Activated T-helper 17 cell treated with anti-CD3 and anti-CD28 coated beads, Interleukin-2, amount 50 U/mL, for 72 hours (primary cell): ENCODE data around the gene CECR2. TPM values are rescaled to one million over a fixed set of nuclear protein-coding genes. Genes with fewer than 3 reads are reported as not detected.

Source experiments
- ATAC-seq: fragments of 150-1000 bp; cut with Tn5 transposase; replicated peaks from 2 replicates; pipeline ENCODE4 v1.10.0; 2021; ENCODE audit warnings: mild to moderate bottlenecking, moderate library complexity
- H3K27ac Mint-ChIP-seq: one replicate; pipeline ENCODE4 v1.8.0; 2022; ENCODE audit warnings: mixed read lengths
- H3K27me3 Mint-ChIP-seq: one replicate; pipeline ENCODE4 v1.8.0; 2022; ENCODE audit warnings: mixed read lengths
- H3K36me3 Mint-ChIP-seq: one replicate; pipeline ENCODE4 v1.8.0; 2022; ENCODE audit warnings: low read depth, mild to moderate bottlenecking, mixed read lengths
- H3K4me1 Mint-ChIP-seq: one replicate; pipeline ENCODE4 v1.8.0; 2022; ENCODE audit warnings: mixed read lengths
- H3K4me3 Mint-ChIP-seq: one replicate; pipeline ENCODE4 v1.8.0; 2022; ENCODE audit warnings: mild to moderate bottlenecking, mixed read lengths
- H3K9me3 Mint-ChIP-seq: one replicate; pipeline ENCODE4 v1.8.0; 2022; ENCODE audit warnings: mixed read lengths
- total RNA-seq, 2 donors: library from RNA; stranded (reverse); gene quantifications; one replicate each; pipeline ENCODE4 v1.2.3, GENCODE V29; 2022

CECR2 gene
- total RNA-seq: under 1 TPM; 0.06 to 0.19 TPM

DNA sequence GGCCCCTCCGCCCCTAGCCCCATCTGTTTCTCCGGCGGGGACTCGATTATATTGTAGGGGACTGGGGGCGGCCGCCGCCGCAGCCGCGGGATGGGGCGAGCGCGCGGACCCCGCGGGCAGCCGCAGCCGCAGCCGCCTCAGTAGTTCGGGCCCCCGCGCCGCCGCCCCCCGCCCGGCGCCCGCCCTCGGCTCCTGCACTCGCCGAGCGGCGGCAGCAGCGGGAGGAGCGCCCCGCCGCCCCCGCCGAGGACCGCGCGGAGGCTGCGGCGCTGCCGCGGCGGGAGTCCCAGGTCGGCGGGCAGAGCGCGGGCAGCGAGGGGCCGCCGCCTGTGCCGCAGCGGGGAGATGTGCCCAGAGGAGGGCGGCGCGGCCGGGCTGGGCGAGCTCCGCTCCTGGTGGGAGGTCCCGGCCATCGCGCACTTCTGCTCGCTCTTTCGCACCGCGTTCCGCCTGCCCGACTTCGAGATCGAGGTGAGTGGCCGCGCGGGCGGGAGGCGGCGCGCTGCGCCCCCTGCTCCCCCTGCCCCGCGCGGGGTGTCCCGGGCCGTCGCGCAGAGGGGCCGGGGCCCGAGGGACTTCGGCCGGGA, at the start of gene CECR2:
Gene CECR2, plus strand, starts transcription at position 22 of the 587 bp plus-strand sequence. Its CDS starts 324 bp downstream, at position 346.
- Mint-ChIP-seq H3K27me3 (peaks cover 56% of the 10 kb centered on the region), H3K27ac (no peak within 1 kb of the TSS), H3K4me1 (peaks cover 12% of the 10 kb centered on the region), H3K9me3 (no peaks in the 10 kb centered on the region), H3K4me3 (peak within 1 kb of the TSS; percentile 58), H3K36me3 (peaks cover 6% of the 10 kb centered on the region)
- peak; percentile 23 for ATAC-seq

DNA sequence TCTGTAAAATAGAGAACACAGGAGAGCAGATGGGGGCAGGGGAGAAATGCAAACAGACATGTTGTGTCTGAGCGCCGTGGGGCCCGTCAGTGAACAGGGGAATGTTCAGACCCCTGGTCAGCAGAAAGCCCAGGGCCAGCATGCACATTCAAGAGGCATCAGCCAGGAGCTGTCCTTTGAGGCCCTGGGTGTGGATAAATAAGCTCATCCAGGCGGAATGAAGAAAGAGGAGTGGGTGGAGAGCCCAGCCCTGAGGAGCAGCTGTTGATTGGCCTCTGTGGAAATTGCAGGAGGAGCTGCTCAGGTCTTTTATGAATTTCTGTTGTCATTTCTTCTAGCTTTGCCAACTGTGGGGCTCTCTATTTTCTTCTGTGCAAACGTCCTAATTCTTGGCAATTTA, 49.7 kb upstream of the CECR2 start:
- Mint-ChIP-seq H3K36me3 (no peaks in the 10 kb centered on the region), H3K4me3 (no peak overlapping the region), H3K4me1 (no peaks in the 10 kb centered on the region), H3K9me3 (no peaks in the 10 kb centered on the region), H3K27ac (no peak overlapping the region), H3K27me3 (no peaks in the 10 kb centered on the region)
- no peak for ATAC-seq

DNA sequence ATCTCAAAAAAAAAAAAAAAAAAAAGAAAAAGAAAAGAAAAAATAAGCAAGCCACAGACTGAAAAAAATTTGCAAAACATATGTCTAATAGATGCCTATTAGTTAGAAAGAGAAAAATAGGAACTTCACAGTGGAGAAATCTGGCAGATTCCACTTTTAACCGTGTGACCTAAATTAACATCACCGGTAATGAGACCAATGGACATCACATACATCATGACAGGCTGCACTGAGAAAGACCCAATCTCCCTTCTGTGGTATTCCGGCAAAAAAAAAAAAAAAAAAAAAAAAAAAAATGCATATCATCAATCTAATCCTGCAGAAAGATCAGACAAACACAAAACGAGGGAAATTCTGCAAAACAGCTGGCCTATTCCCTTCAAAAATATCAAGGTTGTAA, 46.7 kb upstream of the CECR2 start:
- Mint-ChIP-seq H3K4me1 (no peaks in the 10 kb centered on the region), H3K36me3 (no peaks in the 10 kb centered on the region), H3K4me3 (no peak overlapping the region), H3K27ac (no peak overlapping the region), H3K9me3 (no peaks in the 10 kb centered on the region), H3K27me3 (no peaks in the 10 kb centered on the region)
- ATAC-seq: no peak

DNA sequence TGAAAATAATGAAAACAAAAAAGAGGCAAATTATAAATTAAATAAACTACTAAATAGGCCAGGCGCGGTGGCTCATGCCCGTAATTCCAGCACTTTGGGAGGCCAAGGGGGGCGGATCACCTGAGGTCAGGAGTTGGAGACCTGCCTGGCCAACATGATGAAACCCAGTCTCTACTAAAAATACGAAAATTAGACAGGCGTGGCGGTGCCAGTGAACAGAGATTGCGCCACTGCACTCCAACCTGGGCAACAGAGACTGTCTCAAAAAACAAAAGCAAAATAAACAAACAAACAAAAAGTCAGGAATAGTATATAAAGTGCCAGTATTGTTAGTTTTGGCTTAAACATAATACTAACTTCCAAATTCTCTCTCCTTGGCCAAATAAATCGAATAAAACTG, 37.6 kb upstream of the CECR2 start:
- Mint-ChIP-seq H3K27ac (no peak overlapping the region), H3K27me3 (no peaks in the 10 kb centered on the region), H3K9me3 (no peaks in the 10 kb centered on the region), H3K4me1 (no peaks in the 10 kb centered on the region), H3K4me3 (no peak overlapping the region), H3K36me3 (no peaks in the 10 kb centered on the region)
- ATAC-seq: no peak

DNA sequence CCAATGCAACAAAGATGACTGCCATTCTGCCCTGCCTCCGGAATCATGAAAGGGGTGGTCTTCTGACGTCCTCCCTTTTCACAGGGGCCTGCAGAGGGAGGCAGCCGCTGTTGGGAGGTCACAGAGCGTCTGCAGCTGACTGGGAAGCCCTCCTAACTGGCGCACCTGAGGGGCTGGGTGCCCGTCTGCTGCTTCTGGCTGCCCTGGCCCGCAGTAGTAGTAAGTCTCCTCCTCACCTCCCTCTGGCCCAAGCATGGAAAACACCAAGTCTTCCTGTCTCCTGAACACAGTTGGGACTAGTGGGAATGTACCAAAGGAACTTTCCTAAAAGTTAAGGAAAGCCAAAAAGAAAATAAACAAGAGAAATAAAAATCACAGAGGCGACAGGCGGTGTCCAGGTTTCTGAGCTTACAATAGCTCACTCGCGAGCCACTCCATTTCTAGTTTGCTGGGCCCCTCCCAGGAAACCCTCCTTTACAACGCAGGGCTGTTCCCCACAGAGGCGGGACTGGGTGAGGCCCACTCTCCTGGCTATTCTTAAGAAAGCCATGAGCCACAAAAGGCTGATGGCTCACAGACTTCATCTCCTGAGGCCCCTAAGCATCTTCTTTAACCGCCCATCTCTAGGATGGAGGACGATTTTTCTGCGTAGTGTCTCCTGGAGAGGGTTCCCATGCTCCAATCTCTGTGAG, 37.0 kb upstream of the CECR2 start:
- Mint-ChIP-seq H3K27me3 (no peaks in the 10 kb centered on the region), H3K36me3 (no peaks in the 10 kb centered on the region), H3K27ac (no peak overlapping the region), H3K4me3 (no peak overlapping the region), H3K4me1 (no peaks in the 10 kb centered on the region), H3K9me3 (no peaks in the 10 kb centered on the region)
- ATAC-seq: no peak

DNA sequence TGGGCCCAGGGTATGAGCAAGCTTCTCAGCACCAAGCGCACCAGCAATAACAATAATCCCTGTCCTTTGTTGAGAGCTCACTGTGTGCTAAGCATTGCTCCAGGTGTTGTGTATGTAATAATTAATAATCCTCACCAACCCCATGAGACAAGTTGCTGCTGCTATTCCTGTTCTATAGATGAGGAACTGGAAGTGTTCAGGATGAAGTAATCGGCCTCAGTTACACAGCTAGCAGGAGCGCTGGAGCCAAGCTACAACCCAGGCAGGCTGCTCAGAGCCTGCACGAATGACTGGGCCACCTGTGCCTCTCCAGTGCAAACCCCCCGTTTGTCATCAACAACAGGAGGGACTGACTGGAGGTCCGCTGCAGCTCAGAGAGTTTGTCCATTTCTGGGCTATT, 35.2 kb upstream of the CECR2 start:
- no peak for ATAC-seq
- no peaks in the 10 kb centered on the region for H3K36me3 Mint-ChIP-seq
- H3K27ac Mint-ChIP-seq: no peak overlapping the region
- H3K9me3 Mint-ChIP-seq: no peaks in the 10 kb centered on the region
- H3K4me3 Mint-ChIP-seq: no peak overlapping the region
- no peaks in the 10 kb centered on the region for H3K4me1 Mint-ChIP-seq
- peaks cover 5% of the 10 kb centered on the region for H3K27me3 Mint-ChIP-seq

DNA sequence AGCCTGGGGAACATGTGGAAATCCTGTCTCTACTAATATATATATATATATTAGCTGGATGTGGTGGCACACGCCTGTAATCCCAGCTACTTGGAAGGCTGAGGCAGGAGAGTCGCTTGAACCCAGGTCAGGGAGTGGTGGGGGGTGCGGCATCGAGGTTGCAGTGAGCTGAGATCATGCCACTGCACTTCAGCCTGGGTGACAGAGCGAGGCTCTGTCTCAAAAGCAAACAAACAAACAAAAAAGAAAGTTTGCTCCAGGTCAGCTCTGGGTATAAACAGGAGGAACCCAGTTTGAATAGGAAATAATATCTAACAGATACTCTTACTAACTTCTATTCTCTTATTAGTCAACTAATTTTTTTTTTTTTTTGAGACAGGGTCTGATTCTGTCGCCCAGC, 34.3 kb upstream of the CECR2 start:
- no peaks in the 10 kb centered on the region for H3K36me3 Mint-ChIP-seq
- H3K9me3 Mint-ChIP-seq: no peaks in the 10 kb centered on the region
- H3K4me1 Mint-ChIP-seq: no peaks in the 10 kb centered on the region
- H3K27ac Mint-ChIP-seq: no peak overlapping the region
- ATAC-seq: no peak
- H3K27me3 Mint-ChIP-seq: peaks cover 8% of the 10 kb centered on the region
- H3K4me3 Mint-ChIP-seq: no peak overlapping the region

DNA sequence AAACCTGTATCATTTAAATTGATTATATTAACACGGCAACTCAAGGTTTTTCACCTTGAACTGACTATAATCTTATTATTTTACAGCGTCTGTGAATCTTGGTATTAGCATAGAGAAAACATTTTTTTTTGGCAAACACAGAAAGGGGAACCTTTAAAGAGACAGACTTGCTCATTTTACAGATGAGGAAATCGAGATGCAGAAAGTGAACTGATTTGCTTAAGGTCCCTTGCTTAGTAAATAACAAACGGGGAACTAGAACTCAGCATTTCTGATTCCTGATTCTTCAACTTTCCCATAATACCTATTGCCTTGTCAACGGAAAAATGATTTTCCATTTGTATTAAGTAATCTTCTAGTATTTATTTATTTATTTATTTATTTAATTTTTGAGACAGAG, 33.2 kb upstream of the CECR2 start:
- peaks cover 8% of the 10 kb centered on the region for H3K27me3 Mint-ChIP-seq
- no peak overlapping the region for H3K27ac Mint-ChIP-seq
- no peaks in the 10 kb centered on the region for H3K36me3 Mint-ChIP-seq
- no peak for ATAC-seq
- H3K4me1 Mint-ChIP-seq: no peaks in the 10 kb centered on the region
- H3K4me3 Mint-ChIP-seq: no peak overlapping the region
- no peaks in the 10 kb centered on the region for H3K9me3 Mint-ChIP-seq

DNA sequence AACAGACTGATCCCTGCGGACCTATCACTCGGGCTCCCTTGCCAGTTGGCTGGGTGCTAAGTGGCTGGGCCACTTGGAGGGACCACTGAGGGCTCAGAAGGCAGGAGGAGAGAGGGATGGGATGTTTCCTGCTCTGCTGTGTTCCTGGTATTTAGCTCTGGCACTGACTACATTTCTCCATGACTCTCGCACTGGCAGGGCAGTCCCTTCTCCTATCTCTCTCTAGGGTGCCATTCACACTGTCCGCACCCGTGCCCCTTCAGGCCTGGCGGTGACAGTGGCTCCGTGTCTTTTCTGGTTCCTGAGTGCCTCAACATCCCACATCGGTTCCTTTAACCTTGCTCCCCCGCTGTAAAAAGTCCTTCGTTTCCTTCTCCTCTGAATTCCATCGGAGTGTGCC, 31.6 kb upstream of the CECR2 start:
- Mint-ChIP-seq H3K4me3 (no peak overlapping the region), H3K36me3 (no peaks in the 10 kb centered on the region), H3K4me1 (no peaks in the 10 kb centered on the region), H3K9me3 (no peaks in the 10 kb centered on the region), H3K27me3 (peaks cover 8% of the 10 kb centered on the region), H3K27ac (peak overlapping the region; percentile 42)
- ATAC-seq: no peak

DNA sequence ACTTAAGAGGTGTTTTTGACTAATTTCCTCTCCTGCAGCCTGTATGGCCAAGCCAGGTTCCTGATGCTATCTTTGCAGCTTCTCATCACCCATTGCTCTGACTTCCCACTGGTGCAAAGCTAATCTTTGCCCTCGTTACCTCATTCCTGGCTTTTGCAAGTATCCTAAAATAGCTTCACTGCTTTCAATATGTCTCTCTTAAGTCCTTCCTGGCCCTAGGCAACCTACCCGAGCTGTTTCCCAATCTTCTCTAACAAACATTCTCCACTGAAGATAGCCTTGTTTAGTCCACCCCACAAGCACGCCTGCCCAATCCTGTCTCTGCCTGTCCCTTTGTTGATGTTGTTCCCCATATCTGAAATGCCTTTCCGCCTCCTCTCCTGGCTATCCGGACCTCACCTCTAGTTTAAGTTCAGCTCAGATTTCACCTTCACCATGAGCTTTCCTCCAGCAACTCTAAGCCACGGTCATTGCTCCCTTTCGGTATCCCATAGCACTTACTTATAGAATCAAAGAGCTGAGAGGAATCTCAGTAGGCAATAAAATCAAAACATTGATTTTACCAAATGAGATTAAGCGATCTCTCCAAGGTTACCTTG, 30.1 kb upstream of the CECR2 start:
- Mint-ChIP-seq H3K4me1 (no peaks in the 10 kb centered on the region), H3K27me3 (peaks cover 8% of the 10 kb centered on the region), H3K4me3 (no peak overlapping the region), H3K9me3 (no peaks in the 10 kb centered on the region), H3K27ac (no peak overlapping the region), H3K36me3 (no peaks in the 10 kb centered on the region)
- no peak for ATAC-seq

DNA sequence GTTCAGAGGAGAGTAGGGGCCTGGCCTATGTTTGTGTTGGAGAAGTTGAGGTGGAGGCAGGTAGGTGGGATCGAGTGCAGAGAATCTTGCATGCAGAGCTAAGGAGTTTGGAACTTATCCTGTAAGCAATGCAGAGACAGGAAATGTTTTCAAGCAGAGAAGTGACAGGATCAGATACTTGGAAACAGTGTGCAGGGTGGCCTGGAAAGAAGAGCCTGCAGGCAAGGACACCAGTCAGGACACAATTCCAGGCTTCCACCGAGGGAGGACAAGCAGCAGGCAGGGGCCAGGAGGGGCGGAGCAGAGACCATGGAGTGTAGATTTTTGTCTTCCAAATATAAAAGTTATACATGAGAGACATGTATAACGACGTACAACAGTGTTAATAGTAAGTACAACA, 26.9 kb upstream of the CECR2 start:
- H3K27me3 Mint-ChIP-seq: peaks cover 8% of the 10 kb centered on the region
- H3K4me1 Mint-ChIP-seq: no peaks in the 10 kb centered on the region
- no peak overlapping the region for H3K4me3 Mint-ChIP-seq
- H3K9me3 Mint-ChIP-seq: no peaks in the 10 kb centered on the region
- no peak for ATAC-seq
- H3K36me3 Mint-ChIP-seq: no peaks in the 10 kb centered on the region
- no peak overlapping the region for H3K27ac Mint-ChIP-seq

DNA sequence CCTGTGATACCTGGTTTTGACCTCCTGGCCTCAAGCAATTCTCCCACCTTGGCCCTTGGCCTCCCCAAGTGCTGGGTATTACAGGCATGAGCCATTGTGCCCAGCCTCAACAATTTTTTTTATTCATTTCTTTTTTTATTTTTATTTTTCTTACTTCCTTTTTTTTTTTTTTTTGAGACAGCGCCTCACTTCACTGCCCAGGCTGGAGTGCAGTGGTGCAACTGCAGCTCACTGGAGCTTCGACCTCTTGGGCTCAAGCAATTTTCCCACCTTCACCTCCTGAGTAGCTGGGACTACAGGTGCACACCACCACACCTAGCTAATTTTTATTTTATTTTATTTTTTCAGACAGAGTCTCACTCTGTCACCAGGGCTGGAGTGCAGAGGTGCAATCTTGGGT, 25.5 kb upstream of the CECR2 start:
- H3K4me3 Mint-ChIP-seq: no peak overlapping the region
- no peak for ATAC-seq
- peaks cover 8% of the 10 kb centered on the region for H3K27me3 Mint-ChIP-seq
- no peaks in the 10 kb centered on the region for H3K9me3 Mint-ChIP-seq
- no peak overlapping the region for H3K27ac Mint-ChIP-seq
- H3K4me1 Mint-ChIP-seq: no peaks in the 10 kb centered on the region
- H3K36me3 Mint-ChIP-seq: no peaks in the 10 kb centered on the region

DNA sequence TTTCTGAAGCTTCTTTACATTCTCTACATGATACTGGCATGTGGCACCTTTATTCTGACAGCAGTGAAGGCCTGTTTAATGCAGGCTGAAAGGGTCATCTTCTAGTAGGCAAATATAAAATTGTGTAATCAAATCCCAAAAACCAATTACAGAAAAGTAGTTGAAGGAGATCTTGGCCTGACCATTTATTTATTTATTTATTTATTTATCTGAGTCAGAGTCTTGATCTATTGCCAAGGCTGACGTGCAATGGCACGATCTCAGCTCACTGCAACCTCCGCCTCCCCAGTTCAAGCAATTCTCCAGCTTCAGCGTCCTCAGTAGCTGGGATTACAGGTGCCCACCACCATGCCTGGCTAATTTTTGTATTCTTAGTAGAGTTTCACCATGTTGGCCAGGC, 22.7 kb upstream of the CECR2 start:
- H3K27ac Mint-ChIP-seq: no peak overlapping the region
- ATAC-seq: no peak
- H3K9me3 Mint-ChIP-seq: no peaks in the 10 kb centered on the region
- no peaks in the 10 kb centered on the region for H3K4me1 Mint-ChIP-seq
- H3K36me3 Mint-ChIP-seq: no peaks in the 10 kb centered on the region
- no peak overlapping the region for H3K4me3 Mint-ChIP-seq
- H3K27me3 Mint-ChIP-seq: peaks cover 9% of the 10 kb centered on the region

DNA sequence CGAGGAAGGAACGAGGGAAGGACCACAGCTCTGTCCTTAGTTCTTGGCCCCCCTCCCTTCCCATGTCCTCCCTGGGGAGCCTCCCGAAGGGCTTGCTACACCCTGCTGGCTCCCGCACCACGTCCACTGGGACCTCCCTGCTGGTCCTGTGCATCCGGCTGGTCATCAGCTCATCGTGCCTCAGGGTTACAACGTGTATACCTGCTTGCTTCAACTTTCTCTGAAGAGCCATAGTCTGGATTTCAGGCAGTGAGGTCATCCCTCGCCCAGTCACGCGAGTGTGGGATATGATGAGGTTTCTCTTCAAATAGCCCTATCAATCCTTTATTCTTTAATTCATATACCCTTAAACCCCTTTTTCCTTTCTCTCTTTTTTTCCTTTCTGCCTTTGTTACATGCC, 21.5 kb upstream of the CECR2 start:
- no peak for ATAC-seq
- no peak overlapping the region for H3K27ac Mint-ChIP-seq

DNA sequence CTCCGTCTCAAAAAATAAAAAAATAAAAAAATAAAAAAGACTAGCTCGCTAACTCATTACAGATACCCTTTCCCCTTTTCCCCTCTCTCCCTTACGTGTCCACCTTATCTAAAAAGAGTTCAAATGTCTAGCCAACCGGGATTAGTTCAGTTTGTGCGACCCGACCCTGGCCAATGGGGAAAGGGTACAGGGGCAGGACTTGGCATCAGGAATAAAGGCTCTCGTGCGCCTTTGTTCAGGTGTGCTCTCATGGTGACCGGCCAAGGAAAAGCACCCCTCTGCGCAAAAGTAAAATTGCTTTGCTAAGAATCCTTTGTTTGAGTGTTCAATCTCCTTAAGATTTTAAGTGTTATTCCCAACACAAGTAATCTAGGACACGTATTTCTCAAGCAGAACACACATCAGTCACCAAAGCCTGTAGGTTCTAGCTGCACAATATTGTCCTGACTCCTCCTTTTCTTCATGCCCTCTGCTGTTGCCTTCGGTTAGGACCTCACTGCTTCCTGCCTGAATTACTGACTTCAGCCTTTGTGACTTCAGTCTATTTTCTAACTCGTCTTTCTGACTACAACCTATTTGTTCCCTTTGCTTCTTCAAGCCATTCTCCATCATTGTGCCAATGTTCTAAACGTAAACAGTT, 20.7 kb upstream of the CECR2 start:
- no peaks in the 10 kb centered on the region for H3K36me3 Mint-ChIP-seq
- H3K4me3 Mint-ChIP-seq: no peak overlapping the region
- no peak for ATAC-seq
- no peaks in the 10 kb centered on the region for H3K4me1 Mint-ChIP-seq
- peaks cover 9% of the 10 kb centered on the region for H3K27me3 Mint-ChIP-seq
- H3K27ac Mint-ChIP-seq: no peak overlapping the region
- no peaks in the 10 kb centered on the region for H3K9me3 Mint-ChIP-seq

More for the DNA sequence above, 21.5 kb upstream of the CECR2 start:
- Mint-ChIP-seq H3K4me1 (no peaks in the 10 kb centered on the region), H3K36me3 (no peaks in the 10 kb centered on the region), H3K9me3 (no peaks in the 10 kb centered on the region), H3K4me3 (no peak overlapping the region), H3K27me3 (peaks cover 9% of the 10 kb centered on the region)
